HCT116 (cell line): ENCODE results near the gene GORAB. TPM values are rescaled to one million over a fixed set of nuclear protein-coding genes. Genes with fewer than 3 reads are reported as not detected.
A peak's percentile ranks its signal among the peaks of the same experiment; 100 is the strongest.

Source experiments
- ATAC-seq: fragments of 200-7000 bp; cut with Tn5 transposase; 2 replicates; pipeline ENCODE4 v1.9.1; 2020; ENCODE audit warnings: mild to moderate bottlenecking, moderate library complexity
- BruUV-seq: library from RNA; stranded (reverse); fragments of 400-500 nt; replicated peaks from 2 replicates; lab custom pipeline; 2021; lab: Mats Ljungman, UMichigan
- CTCF ChIA-PET: fragments of 300-600 bp; sonication (Branson Sonifier 250); formaldehyde crosslinking; loops from one replicate; lab custom pipeline; 2021; ENCODE audit warnings: antibody characterized with exemption; lab: Charles Lee
- POLR2A ChIA-PET: fragments of 300-600, 350-600 bp; sonication (Branson Sonifier 250); formaldehyde crosslinking; loops from one replicate; lab custom pipeline; 2021; ENCODE audit warnings: antibody characterized with exemption; lab: Charles Lee
- RAD21 ChIA-PET, 2 experiments: fragments of 300-600 bp; sonication (Branson Sonifier 250); formaldehyde crosslinking; loops; one replicate each; lab custom pipeline; 2023; ENCODE audit warnings: low total read pairs in 2 of 2; ENCODE audit not compliant: uncharacterized antibody in 2 of 2, unreplicated experiment in 2 of 2, low non-redundant PET in 1 of 2; lab: Charles Lee
- DNase-seq: peaks from one replicate; pipeline ENCODE4 v3.0.0-alpha.2; 2010; ENCODE audit warnings: low read depth, low spot score
- H2AFZ ChIP-seq: fragments of 200-600 bp; shearing (Covaris generic), sonication (generic); 2 replicates; pipeline ENCODE4 v1.6.1; 2017; ENCODE audit warnings: low read depth, mixed run types, mixed read lengths, antibody characterized with exemption, low read length; ENCODE audit not compliant: poor library complexity, severe bottlenecking
- H3K27ac ChIP-seq: 2 replicates; pipeline ENCODE4 v1.5.1; 2012; ENCODE audit warnings: low read depth, low read length
- H3K27me3 ChIP-seq: fragments of 200-600 bp; sonication (generic); 2 replicates; pipeline ENCODE4 v1.6.1; 2016; ENCODE audit warnings: mixed run types, low read length, mixed read lengths; ENCODE audit not compliant: insufficient read depth
- H3K36me3 ChIP-seq, 2 experiments: fragments of 200-500 bp in 1 of 2; fragments of 200-600 bp in 1 of 2; sonication (Bioruptor generic) in 1 of 2; sonication (generic) in 1 of 2; 2 replicates each; pipeline versions ENCODE4 v1.5.1 to v1.6.1; 2014 to 2016; ENCODE audit warnings: low read length in 2 of 2, inconsistent platforms in 1 of 2, mixed read lengths in 1 of 2, mixed run types in 1 of 2; ENCODE audit not compliant: insufficient read depth in 2 of 2, control insufficient read depth in 1 of 2
- H3K4me1 ChIP-seq, 2 experiments: fragments of 200-600 bp in 1 of 2; sonication (generic) in 1 of 2; 2 replicates each; pipeline versions ENCODE4 v1.5.1 to v1.6.1; 2012 to 2017; ENCODE audit warnings: low read length in 2 of 2, inconsistent platforms in 1 of 2, mild to moderate bottlenecking in 1 of 2, mixed read lengths in 1 of 2, mixed run types in 1 of 2, moderate library complexity in 1 of 2; ENCODE audit not compliant: insufficient read depth in 2 of 2, control insufficient read depth in 1 of 2
- H3K4me2 ChIP-seq: fragments of 200-600 bp; sonication (generic); 2 replicates; pipeline ENCODE4 v1.6.1; 2017; ENCODE audit warnings: mixed run types, low read length, mixed read lengths
- H3K4me3 ChIP-seq, 2 experiments: fragments of 200-600 bp in 1 of 2; sonication (generic) in 1 of 2; replicated peaks in 1 of 2; 2 replicates each; pipeline ENCODE4 v1.5.1; 2011 to 2016; ENCODE audit warnings: low read length in 2 of 2, control low read depth in 1 of 2, low read depth in 1 of 2, mild to moderate bottlenecking in 1 of 2, mixed read lengths in 1 of 2, mixed run types in 1 of 2
- H3K79me2 ChIP-seq: fragments of 200-600 bp; sonication (generic); 2 replicates; pipeline ENCODE4 v1.6.1; 2017; ENCODE audit warnings: mild to moderate bottlenecking, mixed run types, low read length, moderate library complexity, mixed read lengths; ENCODE audit not compliant: insufficient read depth
- H3K9ac ChIP-seq: fragments of 200-600 bp; sonication (generic); 2 replicates; pipeline ENCODE4 v1.6.1; 2016; ENCODE audit warnings: low read length, mixed read lengths
- H3K9me2 ChIP-seq: fragments of 200-600 bp; sonication (generic), shearing (Covaris generic); 2 replicates; pipeline ENCODE4 v1.6.1; 2017; ENCODE audit warnings: mixed run types, mild to moderate bottlenecking, moderate library complexity; ENCODE audit not compliant: insufficient read depth
- H3K9me3 ChIP-seq, 2 experiments: fragments of 200-500 bp in 1 of 2; fragments of 200-600 bp in 1 of 2; sonication (Bioruptor generic) in 1 of 2; sonication (generic) in 1 of 2; 2 replicates each; pipeline ENCODE4 v1.6.1; 2014 to 2017; ENCODE audit warnings: low read length in 2 of 2, mixed read lengths in 2 of 2, inconsistent platforms in 1 of 2, low read depth in 1 of 2, mild to moderate bottlenecking in 1 of 2, mixed run types in 1 of 2, moderate library complexity in 1 of 2; ENCODE audit not compliant: control insufficient read depth in 1 of 2, insufficient read depth in 1 of 2
- H4K20me1 ChIP-seq: fragments of 200-600 bp; sonication (generic), shearing (Covaris generic); 2 replicates; pipeline ENCODE4 v1.6.1; 2017; ENCODE audit warnings: mixed run types, mild to moderate bottlenecking, moderate library complexity; ENCODE audit not compliant: insufficient read depth
- CTCF ChIP-seq, 3 experiments: fragments of 200-600 bp in 1 of 3; sonication (generic) in 1 of 3; IDR thresholded peaks in 2 of 3; conservative IDR thresholded peaks in 1 of 3; 2 replicates each; pipeline ENCODE4 v1.5.1; 2012 to 2017; ENCODE audit warnings: low read depth in 2 of 3, low read length in 2 of 3, antibody characterized with exemption in 1 of 3, borderline replicate concordance in 1 of 3, control low read depth in 1 of 3, mild to moderate bottlenecking in 1 of 3, mixed read lengths in 1 of 3, mixed run types in 1 of 3, moderate library complexity in 1 of 3; ENCODE audit not compliant: insufficient read depth in 1 of 3
- EGR1 ChIP-seq: IDR thresholded peaks from 2 replicates; pipeline ENCODE4 v1.6.1; 2012; ENCODE audit warnings: low read depth
- EZH2 ChIP-seq: fragments of 200-600 bp; sonication (generic); IDR thresholded peaks from 2 replicates; pipeline ENCODE4 v1.6.1; 2017; ENCODE audit warnings: antibody characterized with exemption, mixed run types
- MAX ChIP-seq: IDR thresholded peaks from 2 replicates; pipeline ENCODE4 v1.6.1; 2012
- POLR2A ChIP-seq: IDR thresholded peaks from 2 replicates; pipeline ENCODE4 v1.7.0; 2011; ENCODE audit warnings: borderline replicate concordance; ENCODE audit not compliant: insufficient read depth, insufficient read length; ENCODE audit errors: extremely low read depth
- SIN3A ChIP-seq: IDR thresholded peaks from 2 replicates; pipeline ENCODE4 v1.6.1; 2012; ENCODE audit warnings: low read depth
- intact Hi-C: fragments of 100-400 bp; cut with micrococcal nuclease; formaldehyde crosslinking; loops from 2 replicates; pipeline ENCODE4 v1.10.0; 2022
- total RNA-seq: library from RNA; stranded (reverse); gene quantifications from one replicate; pipeline ENCODE4 v1.2.1, GENCODE V29; 2021; ENCODE audit not compliant: unreplicated experiment

The GORAB gene
- total RNA-seq, 1 experiment from 2014 or later = 7.5 TPM

GRCh38 chr1:170511038-170511437, 20.9 kb upstream of the GORAB start:
- ATAC-seq (no peak), DNase-seq (no peak)
- H3K9me3 ChIP-seq = no peaks in the 10 kb centered on the region
- ChIA-PET POLR2A (no interaction called here), CTCF (no interaction called here), RAD21 (no interaction called here)
- no peak overlapping the region for H2AFZ ChIP-seq
- no TSS peak for BruUV-seq
- no peak overlapping the region for H3K9ac ChIP-seq
- intact Hi-C loops = no loop called here
- TF ChIP-seq SIN3A (no peak), MAX (no peak), POLR2A (no peak)
- no peak overlapping the region for H3K27ac ChIP-seq
- H3K4me1 ChIP-seq = no peaks in the 10 kb centered on the region
- no peaks in the 10 kb centered on the region for H3K27me3 ChIP-seq
- no peak overlapping the region for H3K4me2 ChIP-seq
- no peaks in the 10 kb centered on the region for H3K79me2 ChIP-seq
- no peak overlapping the region for H3K4me3 ChIP-seq
- H3K9me2 ChIP-seq = no peaks in the 10 kb centered on the region
- no peaks in the 10 kb centered on the region for H4K20me1 ChIP-seq
- no peaks in the 10 kb centered on the region for H3K36me3 ChIP-seq

GRCh38 chr1:170513138-170513537, 18.8 kb upstream of the GORAB start:
- BruUV-seq = no TSS peak
- Histone ChIP-seq H3K27me3 (no peaks in the 10 kb centered on the region), H3K4me1 (no peaks in the 10 kb centered on the region), H3K4me2 (no peak overlapping the region), H3K4me3 (no peak overlapping the region), H3K79me2 (no peaks in the 10 kb centered on the region), H3K9me2 (no peaks in the 10 kb centered on the region), H3K36me3 (no peaks in the 10 kb centered on the region), H3K9me3 (no peaks in the 10 kb centered on the region), H3K27ac (no peak overlapping the region), H2AFZ (no peak overlapping the region), H3K9ac (no peak overlapping the region), H4K20me1 (no peaks in the 10 kb centered on the region)
- TF ChIP-seq CTCF (IDR thresholded peaks at IDR 0.05 in 2 of 3, conservative IDR thresholded peaks at IDR 0.05 in 1 of 3; ENCODE audit: borderline replicate concordance in 1 of 3, insufficient read depth in 1 of 3, low read depth in 2 of 3, low read length in 2 of 3) (0 out of 6 replicates have a peak, but pooled peaks of 1 of the 3 experiments have one; percentile 7), EGR1 (no peak), EZH2 (no peak)
- ATAC-seq = peak; percentile 81
- CTCF ChIA-PET = no interaction called here
- POLR2A ChIA-PET = no interaction called here
- intact Hi-C loops = no loop called here
- no peak for DNase-seq
- RAD21 ChIA-PET = no interaction called here
